ENCODE results near the gene ZFTA.
"Not testable (repeated sequence)": the region's sequence is repeated elsewhere in the genome, so short reads cannot be mapped to it uniquely, and the experiment has no call there.

Gene ZFTA

GRCh38 chr11:63771741-63772318 lies 3.3 kb upstream of the ZFTA start:
- not testable (repeated sequence) for DNase-seq

DNA sequence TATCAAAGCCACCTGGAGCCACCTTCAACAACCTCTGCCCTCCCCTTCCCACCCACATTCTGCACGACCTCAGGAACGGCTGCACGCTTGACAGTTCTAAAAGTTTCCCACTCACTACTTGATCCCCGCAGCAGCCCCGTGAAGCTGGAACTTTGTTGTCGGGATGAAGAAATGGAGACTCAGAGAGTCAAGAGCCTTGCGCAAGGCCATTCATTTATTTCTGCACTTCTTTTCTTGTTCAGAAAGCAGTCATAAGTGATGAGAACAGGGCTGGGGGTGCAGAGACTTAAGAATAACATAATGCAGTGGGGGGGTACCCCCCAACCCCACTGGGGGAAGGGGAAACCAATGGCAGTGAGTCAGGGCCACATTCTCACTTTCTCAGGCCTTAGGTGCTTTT lies 2.2 kb upstream of the ZFTA start:
- no peak for DNase-seq

- peak; percentile 26 for DNase-seq
These were observed 1.3 kb upstream of the ZFTA start for GRCh38 chr11:63769714-63770455.

GRCh38 chr11:63769042-63769713 lies 603 bp upstream of the ZFTA start:
- DNase-seq: no peak

- DNase-seq: peak; percentile 51
These were observed 874 bp downstream of the ZFTA start for GRCh38 chr11:63767565-63768236.

DNA sequence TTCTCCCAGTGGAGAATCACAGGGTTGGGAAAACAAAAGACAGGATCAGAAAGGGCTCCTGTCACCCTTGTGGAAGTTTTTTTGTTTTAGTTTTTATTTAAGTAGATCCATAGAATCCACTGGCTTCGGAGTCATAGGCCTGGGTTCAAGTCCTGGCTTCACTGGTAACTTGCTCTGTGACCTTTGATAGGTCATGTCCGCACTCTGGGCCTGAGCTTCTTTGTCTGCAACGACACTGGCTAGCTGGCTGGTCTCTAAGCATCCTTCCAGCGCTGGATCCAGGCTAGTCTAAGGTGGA lies 1.4 kb downstream of the ZFTA start:
- no peak for DNase-seq

- DNase-seq: no peak
These were observed 1.9 kb downstream of the ZFTA start for GRCh38 chr11:63766531-63767235.

GRCh38 chr11:63765688-63766241 lies 2.8 kb downstream of the ZFTA start:
- DNase-seq: no peak

GRCh38 chr11:63764679-63765647 lies 3.6 kb downstream of the ZFTA start:
- DNase-seq: no peak

GRCh38 chr11:63764340-63764678 lies 4.3 kb downstream of the ZFTA start:
- DNase-seq: no peak

- no peak for DNase-seq
These were observed 4.9 kb downstream of the ZFTA start for GRCh38 chr11:63763496-63764339.

GRCh38 chr11:63762654-63763495 lies 5.7 kb downstream of the ZFTA start:
- DNase-seq: no peak

DNA sequence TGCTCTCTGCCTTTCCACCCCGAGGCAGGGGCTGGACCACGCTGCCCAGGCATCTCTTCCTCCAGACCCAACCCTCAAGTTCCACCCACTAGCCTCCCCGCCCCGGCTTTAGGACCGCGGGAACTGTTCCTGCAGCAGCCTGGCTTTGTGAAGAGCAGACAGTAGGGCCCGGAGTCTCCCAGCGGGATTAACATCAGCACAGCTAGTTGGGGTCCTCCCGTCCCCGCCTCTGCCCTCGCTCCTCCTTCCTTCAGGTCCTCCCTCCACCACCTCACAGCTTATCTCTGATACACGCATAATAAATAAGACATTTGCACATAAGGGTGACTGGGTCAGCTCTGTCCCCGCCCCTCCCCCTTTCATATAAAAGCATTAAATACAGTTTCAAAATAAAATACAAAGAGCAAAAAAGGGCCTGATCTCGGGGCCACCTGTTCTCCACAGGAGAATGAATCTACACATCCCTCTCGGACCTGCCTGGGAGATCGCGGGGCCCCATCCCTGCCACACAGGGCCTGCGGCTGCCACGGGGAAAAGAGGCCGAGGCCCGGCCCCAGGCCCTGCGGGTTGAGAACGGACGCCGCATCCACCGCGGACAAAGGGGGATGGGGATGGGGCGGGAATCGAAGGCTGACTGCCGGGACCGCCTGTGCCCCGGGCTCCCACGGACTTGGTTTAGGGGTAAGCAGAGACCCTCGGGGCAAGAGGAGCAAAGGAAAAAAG lies 6.5 kb downstream of the ZFTA start:
- no peak for DNase-seq

GRCh38 chr11:63761188-63761587 lies 7.4 kb downstream of the ZFTA start:
- no peak for DNase-seq

- no peak for DNase-seq
These were observed 8.0 kb downstream of the ZFTA start for GRCh38 chr11:63760487-63761079.

- DNase-seq: no peak
These were observed 11.4 kb downstream of the ZFTA start for GRCh38 chr11:63756919-63757761.

DNA sequence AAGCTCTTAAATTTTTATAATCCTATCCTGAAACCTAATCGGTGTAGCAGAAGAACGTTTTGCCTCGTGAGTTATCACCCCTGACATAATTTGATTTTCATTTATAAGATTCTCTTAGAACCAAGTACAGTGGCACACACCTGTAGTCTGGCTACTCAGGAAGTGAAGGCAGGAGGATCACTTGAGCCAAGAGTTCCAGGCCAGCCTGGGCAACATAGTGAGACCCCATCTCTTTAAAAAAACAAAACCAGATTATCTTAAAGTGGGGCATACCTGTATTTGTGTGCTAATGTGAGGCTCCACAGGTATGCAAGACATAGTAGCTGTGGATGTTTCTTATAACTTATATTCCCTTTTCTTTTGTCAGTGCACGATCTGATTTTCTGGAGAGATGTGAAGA lies 19.0 kb downstream of the ZFTA start:
- no peak for DNase-seq

GRCh38 chr11:63747011-63747410 lies 21.6 kb downstream of the ZFTA start:
- no peak for DNase-seq
